Measurements from ENCODE around the gene KATNAL2. TPM values are rescaled to one million over a fixed set of nuclear protein-coding genes. Genes with fewer than 3 reads are reported as not detected.

Gene KATNAL2
- total and polyA plus RNA-seq, 4 donors, result 1.6 to 3.2 (median 1.8) TPM

DNA sequence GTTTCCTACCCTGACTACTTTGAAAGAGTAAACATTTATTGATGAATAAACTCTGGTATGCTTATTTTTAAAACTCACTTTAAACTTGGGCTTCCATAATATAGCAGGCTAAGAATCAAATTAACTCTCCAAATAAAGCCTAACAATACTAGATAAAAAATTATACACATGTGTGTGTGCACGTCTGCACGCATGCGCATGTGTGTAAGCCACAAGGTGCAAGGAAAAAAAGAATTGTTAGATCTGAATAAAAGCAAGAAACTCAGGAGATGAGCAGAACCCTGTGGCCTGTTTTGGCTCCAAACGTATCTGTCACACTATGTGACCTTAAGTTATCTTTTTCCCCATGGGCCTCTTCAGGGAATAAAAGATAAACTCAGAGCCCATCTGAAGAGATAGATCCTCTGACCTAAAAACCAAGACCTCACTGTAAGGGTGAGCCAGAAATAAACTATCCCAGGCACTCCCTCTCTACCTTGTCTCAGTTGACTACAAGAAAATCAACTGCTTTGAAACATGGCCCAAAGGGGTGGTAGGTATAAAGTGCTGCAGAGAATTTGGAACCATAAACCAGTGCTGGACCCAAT, 226.6 kb downstream of the KATNAL2 start:
- Histone ChIP-seq H3K36me3 (ENCODE audit: control insufficient read depth in 1 of 2, insufficient read depth in 2 of 2, low read length in 1 of 2) (no peaks in the 10 kb centered on the region), H3K4me3 (ENCODE audit: low read length in 2 of 2) (no peak overlapping the region), H3K27ac (ENCODE audit: low read depth in 1 of 2, low read length in 2 of 2) (no peak overlapping the region), H3K4me1 (ENCODE audit: control insufficient read depth in 1 of 2, insufficient read depth in 2 of 2, low read length in 2 of 2) (no peaks in the 10 kb centered on the region), H3K27me3 (ENCODE audit: control insufficient read depth in 1 of 2, insufficient read depth in 2 of 2, low read length in 1 of 2) (no peaks in the 10 kb centered on the region), H3K9me3 (ENCODE audit: control insufficient read depth, low read length) (no peaks in the 10 kb centered on the region)
- WGBS, 2 donors, result 97% methylated on average over 4 of the region's 4 CpGs
- intact Hi-C loops (cut with DNase I), result no loop called here
- ATAC-seq (ENCODE audit: low FRiP score) (no peak), DNase-seq (no peak)

DNA sequence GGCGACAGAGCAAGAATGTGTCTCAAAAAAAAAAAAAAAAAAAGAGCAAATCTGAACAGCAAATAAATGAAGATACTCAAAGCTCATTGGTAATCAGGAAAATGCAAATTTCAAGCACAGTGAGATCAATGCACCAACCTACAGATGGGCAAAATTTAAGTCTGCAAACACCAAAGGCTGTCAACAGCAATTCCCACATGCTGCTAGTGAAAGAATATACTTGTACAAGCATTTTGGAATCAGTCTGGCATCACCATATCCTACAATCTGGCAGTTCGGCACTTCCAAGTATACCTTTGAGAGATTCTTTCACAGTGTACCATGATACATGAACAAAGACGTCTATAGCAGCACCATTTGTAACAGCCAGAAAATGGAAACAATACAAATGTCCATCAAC, 228.8 kb downstream of the KATNAL2 start:
- Histone ChIP-seq H3K27ac (ENCODE audit: low read depth in 1 of 2, low read length in 2 of 2) (no peak overlapping the region), H3K9me3 (ENCODE audit: control insufficient read depth, low read length) (no peaks in the 10 kb centered on the region), H3K36me3 (ENCODE audit: control insufficient read depth in 1 of 2, insufficient read depth in 2 of 2, low read length in 1 of 2) (no peaks in the 10 kb centered on the region), H3K27me3 (ENCODE audit: control insufficient read depth in 1 of 2, insufficient read depth in 2 of 2, low read length in 1 of 2) (no peaks in the 10 kb centered on the region), H3K4me3 (ENCODE audit: low read length in 2 of 2) (no peak overlapping the region), H3K4me1 (ENCODE audit: control insufficient read depth in 1 of 2, insufficient read depth in 2 of 2, low read length in 2 of 2) (no peaks in the 10 kb centered on the region)
- ATAC-seq (ENCODE audit: low FRiP score) (no peak), DNase-seq (no peak)
- 84 to 88% methylated on average over 3 of the region's 3 CpGs for WGBS, 2 donors
- intact Hi-C loops (cut with DNase I), result no loop called here

DNA sequence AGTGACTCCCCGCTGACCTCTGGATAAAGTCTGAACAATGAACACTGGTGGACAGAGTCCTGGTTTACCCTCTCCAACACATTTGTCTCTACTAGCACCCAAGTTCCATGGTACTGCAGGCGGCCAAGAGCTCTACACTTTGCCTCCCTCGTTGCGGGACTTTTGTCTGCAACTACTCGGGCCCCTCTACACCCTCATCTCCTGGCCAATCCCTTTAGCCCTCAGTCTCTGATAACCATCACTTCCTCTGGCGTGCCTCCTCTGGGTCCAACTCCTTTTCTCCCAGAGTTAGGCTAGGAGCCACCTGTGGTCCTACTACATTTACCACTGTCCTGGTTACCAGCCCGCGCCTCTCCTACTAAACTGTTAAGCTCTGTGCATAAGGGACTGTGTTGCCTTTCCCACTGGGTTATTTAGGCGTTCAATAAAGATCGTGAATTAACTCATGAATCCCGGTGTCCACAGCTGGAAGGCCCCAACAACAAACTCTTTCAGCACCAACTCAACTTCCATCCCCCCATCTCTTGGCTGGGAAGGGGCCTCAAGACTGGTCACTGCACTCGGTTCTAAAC, 232.1 kb downstream of the KATNAL2 start:
- H3K27me3 ChIP-seq (ENCODE audit: control insufficient read depth in 1 of 2, insufficient read depth in 2 of 2, low read length in 1 of 2), result no peaks in the 10 kb centered on the region
- no peaks in the 10 kb centered on the region for H3K9me3 ChIP-seq (ENCODE audit: control insufficient read depth, low read length)
- ATAC-seq (ENCODE audit: low FRiP score) (peak; percentile 4), DNase-seq (no peak)
- H3K36me3 ChIP-seq (ENCODE audit: control insufficient read depth in 1 of 2, insufficient read depth in 2 of 2, low read length in 1 of 2), result no peaks in the 10 kb centered on the region
- peak overlapping the region; percentile 62 to 94 for H3K4me3 ChIP-seq (ENCODE audit: low read length in 2 of 2)
- peak overlapping the region in 1 of 2 donors; percentile 90 for H3K27ac ChIP-seq (ENCODE audit: low read depth in 1 of 2, low read length in 2 of 2)
- intact Hi-C loops (cut with DNase I), result loop anchor here in 1 of 2 donors (2.0 kb wide), 1 partner anchor 27 kb away; the partner anchor contains the start of gene IER3IP1
- H3K4me1 ChIP-seq (ENCODE audit: control insufficient read depth in 1 of 2, insufficient read depth in 2 of 2, low read length in 2 of 2), result no peaks in the 10 kb centered on the region
- 18 to 20% methylated on average over 12 of the region's 12 CpGs for WGBS, 2 donors

- H3K27me3 ChIP-seq (ENCODE audit: control insufficient read depth in 1 of 2, insufficient read depth in 2 of 2, low read length in 1 of 2), result no peaks in the 10 kb centered on the region
- no peaks in the 10 kb centered on the region for H3K36me3 ChIP-seq (ENCODE audit: control insufficient read depth in 1 of 2, insufficient read depth in 2 of 2, low read length in 1 of 2)
- H3K27ac ChIP-seq (ENCODE audit: low read depth in 1 of 2, low read length in 2 of 2), result peak within 1 kb of the TSS; percentile 78 to 98
- H3K4me1 ChIP-seq (ENCODE audit: control insufficient read depth in 1 of 2, insufficient read depth in 2 of 2, low read length in 2 of 2), result no peaks in the 10 kb centered on the region
- DNase-seq, result peak; percentile 92 to 95
- peak; percentile 96 for ATAC-seq (ENCODE audit: low FRiP score)
- H3K4me3 ChIP-seq (ENCODE audit: low read length in 2 of 2), result peak within 1 kb of the TSS; percentile 62 to 94
- intact Hi-C loops (cut with DNase I), result loop anchor here in 1 of 2 donors (2.0 kb wide), 1 partner anchor 27 kb away; the partner anchor contains the start of gene IER3IP1
- no peaks in the 10 kb centered on the region for H3K9me3 ChIP-seq (ENCODE audit: control insufficient read depth, low read length)
- 0 to 1% methylated on average over 70 of the region's 70 CpGs for WGBS, 2 donors
Measured at GRCh38 chr18:47150029-47150823, 232.8 kb downstream of the KATNAL2 start, which contains the start of gene HDHD2. HDHD2 (minus strand) TSS chr18:47150500; CDS start chr18:47136439, 14,061 bp downstream.

DNA sequence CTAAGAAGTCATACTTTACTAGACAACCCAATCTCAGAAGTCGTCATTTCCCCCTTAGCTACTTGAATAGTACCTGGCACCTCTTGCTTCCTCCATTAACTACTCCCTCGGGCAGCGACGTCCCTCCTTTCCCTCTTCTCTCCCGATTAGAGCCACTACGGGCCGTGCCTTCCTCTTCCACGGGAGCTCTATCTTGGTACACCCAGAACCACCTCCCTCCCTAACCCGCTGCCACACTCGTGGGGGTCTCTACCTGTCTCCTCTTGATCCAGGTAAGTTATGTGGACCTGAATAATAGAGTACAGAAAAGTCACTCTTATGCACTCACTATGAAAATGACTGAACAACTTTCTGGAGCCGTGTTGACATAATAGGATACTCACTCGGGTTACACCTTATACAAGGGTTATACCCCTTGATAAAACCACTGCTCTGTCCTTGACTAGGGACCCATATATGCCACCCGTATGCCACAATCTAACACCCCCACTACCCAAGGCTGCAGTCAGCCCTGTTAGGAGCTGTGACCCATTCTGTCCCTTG, 233.5 kb downstream of the KATNAL2 start:
- intact Hi-C loops (cut with DNase I), result loop anchor here in 1 of 2 donors (2.0 kb wide), 1 partner anchor 26 kb away; the partner anchor contains the start of gene IER3IP1
- Histone ChIP-seq H3K27me3 (ENCODE audit: control insufficient read depth in 1 of 2, insufficient read depth in 2 of 2, low read length in 1 of 2) (no peaks in the 10 kb centered on the region), H3K27ac (ENCODE audit: low read depth in 1 of 2, low read length in 2 of 2) (peak overlapping the region; percentile 78 to 98), H3K4me1 (ENCODE audit: control insufficient read depth in 1 of 2, insufficient read depth in 2 of 2, low read length in 2 of 2) (no peaks in the 10 kb centered on the region), H3K9me3 (ENCODE audit: control insufficient read depth, low read length) (no peaks in the 10 kb centered on the region), H3K36me3 (ENCODE audit: control insufficient read depth in 1 of 2, insufficient read depth in 2 of 2, low read length in 1 of 2) (no peaks in the 10 kb centered on the region), H3K4me3 (ENCODE audit: low read length in 2 of 2) (peak overlapping the region; percentile 62 to 94)
- no peak for DNase-seq
- ATAC-seq (ENCODE audit: low FRiP score), result peak; percentile 3
- WGBS, 2 donors, result 6% methylated on average over 13 of the region's 13 CpGs

GRCh38 chr18:47151439-47151838, 234.0 kb downstream of the KATNAL2 start:
- H3K4me3 ChIP-seq (ENCODE audit: low read length in 2 of 2), result no peak overlapping the region
- no peaks in the 10 kb centered on the region for H3K27me3 ChIP-seq (ENCODE audit: control insufficient read depth in 1 of 2, insufficient read depth in 2 of 2, low read length in 1 of 2)
- no peak for DNase-seq
- H3K4me1 ChIP-seq (ENCODE audit: control insufficient read depth in 1 of 2, insufficient read depth in 2 of 2, low read length in 2 of 2), result no peaks in the 10 kb centered on the region
- no peaks in the 10 kb centered on the region for H3K9me3 ChIP-seq (ENCODE audit: control insufficient read depth, low read length)
- no peaks in the 10 kb centered on the region for H3K36me3 ChIP-seq (ENCODE audit: control insufficient read depth in 1 of 2, insufficient read depth in 2 of 2, low read length in 1 of 2)
- H3K27ac ChIP-seq (ENCODE audit: low read depth in 1 of 2, low read length in 2 of 2), result peak overlapping the region in 1 of 2 donors; percentile 78
- intact Hi-C loops (cut with DNase I), result loop anchor here in 1 of 2 donors (2.0 kb wide), 1 partner anchor 25 kb away; the partner anchor contains the start of gene IER3IP1
- ATAC-seq (ENCODE audit: low FRiP score), result no peak

Other genes starting within 250 kb of the KATNAL2 start
- gene ST8SIA5, start 160.5 kb upstream of the KATNAL2 start, total RNA-seq, result under 1 TPM; 0.29 to 0.42 TPM
- under 1 TPM in 1 of 2 donors, not detected in 1; 0.08 TPM for gene ST8SIA5, start 160.5 kb upstream of the KATNAL2 start, polyA plus RNA-seq
- 10 to 100 TPM; 40.9 to 45.5 TPM for gene PIAS2, start 95 bp upstream of the KATNAL2 start, total RNA-seq
- 1 to 10 TPM; 5.0 to 8.9 TPM for gene PIAS2, start 95 bp upstream of the KATNAL2 start, polyA plus RNA-seq
- gene ELOA2, start 118.0 kb downstream of the KATNAL2 start, total RNA-seq, result not detected
- gene ELOA2, start 118.0 kb downstream of the KATNAL2 start, polyA plus RNA-seq, result not detected
- gene HDHD2, start 232.9 kb downstream of the KATNAL2 start, total RNA-seq, result 10 to 100 TPM; 30.1 to 34.1 TPM
- 10 to 100 TPM; 19.2 to 26.2 TPM for gene HDHD2, start 232.9 kb downstream of the KATNAL2 start, polyA plus RNA-seq